Choroid plexus epithelial cell (primary cell): ENCODE data around the gene TRPC1.

Experiments used
- DNase-seq: peaks from one replicate; pipeline ENCODE4 v3.0.0-alpha.2; 2010; ENCODE audit warnings: low read depth
- H3K4me3 ChIP-seq: 2 replicates; pipeline ENCODE4 v1.5.1; 2011; ENCODE audit warnings: low read depth, mild to moderate bottlenecking, control low read depth, low read length, moderate library complexity
- TF ChIP-seq, protein P1 (sequence below): conservative IDR thresholded peaks from 2 replicates; pipeline ENCODE4 v1.5.1; 2011; ENCODE audit warnings: low read depth, mild to moderate bottlenecking, control low read depth, inconsistent platforms, low read length, moderate library complexity

TRPC1 gene

GRCh38 chr3:142818651-142819050 lies 94.8 kb downstream of the TRPC1 start:
- H3K4me3 ChIP-seq = no peak overlapping the region
- DNase-seq = peak; percentile 4
- TF ChIP-seq, protein P1, sequence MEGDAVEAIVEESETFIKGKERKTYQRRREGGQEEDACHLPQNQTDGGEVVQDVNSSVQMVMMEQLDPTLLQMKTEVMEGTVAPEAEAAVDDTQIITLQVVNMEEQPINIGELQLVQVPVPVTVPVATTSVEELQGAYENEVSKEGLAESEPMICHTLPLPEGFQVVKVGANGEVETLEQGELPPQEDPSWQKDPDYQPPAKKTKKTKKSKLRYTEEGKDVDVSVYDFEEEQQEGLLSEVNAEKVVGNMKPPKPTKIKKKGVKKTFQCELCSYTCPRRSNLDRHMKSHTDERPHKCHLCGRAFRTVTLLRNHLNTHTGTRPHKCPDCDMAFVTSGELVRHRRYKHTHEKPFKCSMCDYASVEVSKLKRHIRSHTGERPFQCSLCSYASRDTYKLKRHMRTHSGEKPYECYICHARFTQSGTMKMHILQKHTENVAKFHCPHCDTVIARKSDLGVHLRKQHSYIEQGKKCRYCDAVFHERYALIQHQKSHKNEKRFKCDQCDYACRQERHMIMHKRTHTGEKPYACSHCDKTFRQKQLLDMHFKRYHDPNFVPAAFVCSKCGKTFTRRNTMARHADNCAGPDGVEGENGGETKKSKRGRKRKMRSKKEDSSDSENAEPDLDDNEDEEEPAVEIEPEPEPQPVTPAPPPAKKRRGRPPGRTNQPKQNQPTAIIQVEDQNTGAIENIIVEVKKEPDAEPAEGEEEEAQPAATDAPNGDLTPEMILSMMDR = no peak

DNA sequence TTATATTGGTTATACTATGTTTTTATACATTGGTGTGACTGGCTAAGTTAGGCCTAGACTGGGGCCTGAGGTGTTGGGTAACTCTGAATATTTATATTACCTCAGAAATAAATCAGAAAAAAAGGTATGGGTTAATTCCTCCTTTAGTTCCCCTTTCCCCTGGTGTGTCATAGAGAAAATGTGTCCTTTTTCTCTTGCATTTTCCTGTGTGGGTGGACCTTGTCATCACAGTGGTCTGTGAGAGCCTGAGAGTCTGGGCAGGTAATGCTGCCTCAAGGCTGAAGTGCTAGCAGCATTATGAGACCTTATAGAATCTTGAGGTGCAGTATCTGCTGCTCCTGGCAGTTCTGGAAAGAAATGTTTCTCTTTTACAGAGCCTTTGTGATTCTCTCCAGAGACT lies 95.3 kb downstream of the TRPC1 start:
- no peak for DNase-seq
- TF ChIP-seq, protein P1 = no peak
- no peak overlapping the region for H3K4me3 ChIP-seq

DNA sequence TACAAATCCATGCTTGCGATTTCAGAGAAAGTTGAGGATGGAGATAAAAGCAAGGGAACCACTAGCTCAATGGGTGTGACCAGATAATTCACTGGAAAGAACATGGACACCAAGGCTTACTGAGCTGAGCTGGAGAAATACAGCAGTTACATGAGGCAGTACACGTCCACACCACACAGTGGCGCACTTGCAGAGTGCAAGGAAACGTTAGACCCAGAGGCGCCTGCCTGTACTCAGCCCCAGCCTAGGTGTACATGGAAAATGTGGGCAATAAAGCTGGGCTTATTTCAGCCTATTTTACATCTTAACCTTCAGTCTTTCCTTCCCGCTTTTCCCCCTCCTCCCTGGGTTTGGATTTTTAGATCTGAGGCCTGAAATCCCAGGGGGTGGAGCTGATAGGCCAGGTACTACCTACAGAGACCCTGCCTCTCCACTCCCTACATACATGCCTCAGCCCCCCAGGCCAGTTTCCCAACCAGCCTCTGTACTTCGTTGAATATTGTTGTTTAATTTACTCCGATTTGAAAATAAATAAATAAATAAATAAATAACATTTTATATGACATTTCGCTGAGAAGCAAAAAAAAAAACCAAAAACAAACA lies 105.0 kb downstream of the TRPC1 start:
- no peak overlapping the region for H3K4me3 ChIP-seq
- peak; percentile 92 for DNase-seq
- TF ChIP-seq, protein P1 = peak; percentile 95

GRCh38 chr3:142837526-142837925 lies 113.7 kb downstream of the TRPC1 start:
- no peak for DNase-seq
- TF ChIP-seq, protein P1 = no peak
- no peak overlapping the region for H3K4me3 ChIP-seq

DNA sequence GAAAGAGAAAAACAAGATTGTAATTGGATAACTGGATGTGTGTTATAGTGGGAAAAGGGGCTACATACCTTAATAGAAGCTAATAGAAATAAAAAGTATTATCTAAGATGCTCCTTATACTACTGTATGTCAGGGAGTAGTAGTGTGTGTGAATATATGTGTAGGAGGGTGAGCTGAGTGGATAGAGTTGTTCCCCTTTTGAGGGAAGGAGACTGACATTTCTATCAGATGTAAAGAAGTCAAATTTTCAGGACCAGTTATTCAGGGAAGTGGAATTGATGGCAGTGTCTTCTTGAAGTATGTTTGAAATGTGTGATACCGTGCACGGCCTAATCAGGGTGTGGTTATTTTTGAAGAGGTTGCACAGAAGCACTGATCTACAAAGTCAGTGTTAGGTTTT lies 116.0 kb downstream of the TRPC1 start:
- no peak overlapping the region for H3K4me3 ChIP-seq
- no peak for DNase-seq
- TF ChIP-seq, protein P1 = no peak

- no peak overlapping the region for H3K4me3 ChIP-seq
- peak; percentile 72 for DNase-seq
- TF ChIP-seq, protein P1 = peak; percentile 69
These were observed 120.6 kb downstream of the TRPC1 start for GRCh38 chr3:142844339-142844977.
